Mucosa of rectum (tissue), 2 donors: ENCODE measurements around the gene ZNF507.

Source experiments
- H3K27ac ChIP-seq, 2 donors: one replicate each; pipeline ENCODE4 v1.7.0; 2013; ENCODE audit warnings: inconsistent platforms in 2 of 2, low read depth in 2 of 2, low read length in 2 of 2
- H3K27me3 ChIP-seq, 2 donors: one replicate each; pipeline ENCODE4 v1.7.0; 2013; ENCODE audit warnings: low read length in 2 of 2; ENCODE audit not compliant: control insufficient read depth in 2 of 2, insufficient read depth in 2 of 2
- H3K36me3 ChIP-seq, 2 donors: one replicate each; pipeline ENCODE4 v1.7.0; 2013; ENCODE audit warnings: low read length in 2 of 2; ENCODE audit not compliant: control insufficient read depth in 2 of 2, insufficient read depth in 2 of 2
- H3K4me1 ChIP-seq, 2 donors: one replicate each; pipeline ENCODE4 v1.7.0; 2013; ENCODE audit warnings: low read length in 2 of 2, mild to moderate bottlenecking in 1 of 2; ENCODE audit not compliant: control insufficient read depth in 2 of 2, insufficient read depth in 2 of 2
- H3K4me3 ChIP-seq, 2 donors: one replicate each; pipeline ENCODE4 v1.7.0; 2013; ENCODE audit warnings: low read length in 2 of 2
- H3K9ac ChIP-seq, 2 donors: one replicate each; pipeline ENCODE4 v1.7.0; 2013; ENCODE audit warnings: low read length in 2 of 2, low read depth in 1 of 2, mild to moderate bottlenecking in 1 of 2
- H3K9me3 ChIP-seq, 2 donors: one replicate each; pipeline ENCODE4 v1.7.0; 2013; ENCODE audit warnings: low read length in 2 of 2; ENCODE audit not compliant: control insufficient read depth in 2 of 2
- donor health status: healthy.
- donor health status: Normal muscosa, but diverticular disease.

Gene ZNF507

GRCh38 chr19:32387701-32388392 is 42.4 kb downstream of the ZNF507 start:
- Histone ChIP-seq H3K9ac (no peak overlapping the region), H3K27ac (peak overlapping the region in 1 of 2 donors; percentile 42), H3K4me3 (no peak overlapping the region), H3K4me1 (peaks cover 4 to 13% of the 10 kb centered on the region in 2 donors), H3K27me3 (no peaks in the 10 kb centered on the region), H3K9me3 (no peaks in the 10 kb centered on the region), H3K36me3 (peaks cover 8 to 13% of the 10 kb centered on the region in 2 donors)

GRCh38 chr19:32388393-32388855 is 43.0 kb downstream of the ZNF507 start:
- Histone ChIP-seq H3K36me3 (peaks cover 3 to 7% of the 10 kb centered on the region in 2 donors), H3K9me3 (no peaks in the 10 kb centered on the region), H3K9ac (no peak overlapping the region), H3K27me3 (no peaks in the 10 kb centered on the region), H3K27ac (peak overlapping the region in 1 of 2 donors; percentile 42), H3K4me3 (no peak overlapping the region), H3K4me1 (peaks cover 4 to 13% of the 10 kb centered on the region in 2 donors)

- H3K9ac ChIP-seq = no peak overlapping the region
- H3K27ac ChIP-seq = no peak overlapping the region
- H3K4me3 ChIP-seq = no peak overlapping the region
- no peaks in the 10 kb centered on the region for H3K36me3 ChIP-seq
- H3K27me3 ChIP-seq = no peaks in the 10 kb centered on the region
- no peaks in the 10 kb centered on the region for H3K9me3 ChIP-seq
- peaks cover 4 to 11% of the 10 kb centered on the region in 2 donors for H3K4me1 ChIP-seq
Observed at GRCh38 chr19:32392901-32393300, 47.5 kb downstream of the ZNF507 start.

- Histone ChIP-seq H3K27me3 (no peaks in the 10 kb centered on the region), H3K36me3 (no peaks in the 10 kb centered on the region), H3K27ac (no peak overlapping the region), H3K9ac (no peak overlapping the region), H3K4me1 (no peaks in the 10 kb centered on the region), H3K9me3 (no peaks in the 10 kb centered on the region), H3K4me3 (no peak overlapping the region)
Observed at GRCh38 chr19:32396046-32396652, 50.7 kb downstream of the ZNF507 start.

- Histone ChIP-seq H3K9me3 (no peaks in the 10 kb centered on the region), H3K27ac (no peak overlapping the region), H3K9ac (no peak overlapping the region)
Observed at GRCh38 chr19:32397671-32398101, 52.3 kb downstream of the ZNF507 start.

GRCh38 chr19:32401992-32402391 is 56.6 kb downstream of the ZNF507 start:
- no peak overlapping the region for H3K27ac ChIP-seq
- no peaks in the 10 kb centered on the region for H3K9me3 ChIP-seq
- no peak overlapping the region for H3K9ac ChIP-seq
- peaks cover 6% of the 10 kb centered on the region in 2 donors for H3K4me1 ChIP-seq
- no peaks in the 10 kb centered on the region for H3K36me3 ChIP-seq
- H3K4me3 ChIP-seq = no peak overlapping the region
- H3K27me3 ChIP-seq = no peaks in the 10 kb centered on the region

More at GRCh38 chr19:32397671-32398101, 52.3 kb downstream of the ZNF507 start:
- Histone ChIP-seq H3K27me3 (no peaks in the 10 kb centered on the region), H3K4me1 (no peaks in the 10 kb centered on the region), H3K4me3 (no peak overlapping the region), H3K36me3 (no peaks in the 10 kb centered on the region)

- no peaks in the 10 kb centered on the region for H3K27me3 ChIP-seq
- no peaks in the 10 kb centered on the region for H3K9me3 ChIP-seq
- H3K4me3 ChIP-seq = no peak overlapping the region
- no peak overlapping the region for H3K9ac ChIP-seq
- peaks cover 6% of the 10 kb centered on the region in 2 donors for H3K4me1 ChIP-seq
- H3K36me3 ChIP-seq = no peaks in the 10 kb centered on the region
- no peak overlapping the region for H3K27ac ChIP-seq
Observed at GRCh38 chr19:32403291-32403995, 58.0 kb downstream of the ZNF507 start.

- Histone ChIP-seq H3K4me3 (peak overlapping the region; percentile 86), H3K27ac (peak overlapping the region; percentile 95 to 96), H3K27me3 (no peaks in the 10 kb centered on the region)
Observed at GRCh38 chr19:32404213-32404932, 59.0 kb downstream of the ZNF507 start.

GRCh38 chr19:32404933-32405430 is 59.6 kb downstream of the ZNF507 start:
- H3K27me3 ChIP-seq = no peaks in the 10 kb centered on the region
- no peaks in the 10 kb centered on the region for H3K9me3 ChIP-seq
- H3K4me1 ChIP-seq = peaks cover 6% of the 10 kb centered on the region in 2 donors
- H3K27ac ChIP-seq = peak overlapping the region; percentile 95 to 96
- H3K36me3 ChIP-seq = peaks cover 2 to 8% of the 10 kb centered on the region in 2 donors
- peak overlapping the region; percentile 86 for H3K4me3 ChIP-seq
- peak overlapping the region; percentile 89 to 97 for H3K9ac ChIP-seq

More at GRCh38 chr19:32404213-32404932, 59.0 kb downstream of the ZNF507 start:
- Histone ChIP-seq H3K36me3 (peaks cover 2 to 5% of the 10 kb centered on the region in 2 donors), H3K9ac (peak overlapping the region; percentile 89 to 97), H3K4me1 (peaks cover 6% of the 10 kb centered on the region in 2 donors), H3K9me3 (no peaks in the 10 kb centered on the region)
